Esophagus muscularis mucosa (tissue), 4 donors: ENCODE results near the gene EGR4.

Experiments
- CTCF ChIP-seq, 3 experiments: fragments of 200-600 bp in 2 of 3; fragments of 450-650 bp in 1 of 3; sonication (generic) in 2 of 3; IDR thresholded peaks; one replicate each; pipeline ENCODE4 v1.5.1; 2017 to 2019; ENCODE audit warnings: antibody characterized with exemption in 3 of 3, mild to moderate bottlenecking in 2 of 3, moderate library complexity in 1 of 3
- EP300 ChIP-seq: sonication (generic); formaldehyde crosslinking; IDR thresholded peaks from one replicate; pipeline ENCODE4 v1.6.1; 2017; ENCODE audit warnings: antibody characterized with exemption
- POLR2AphosphoS5 ChIP-seq, 2 donors: sonication (generic); formaldehyde crosslinking; IDR thresholded peaks; one replicate each; pipeline ENCODE4 v1.6.1; 2017; ENCODE audit warnings: antibody characterized with exemption in 2 of 2

- no peak for TF ChIP-seq EP300
- no peak for TF ChIP-seq CTCF (IDR thresholded peaks at IDR 0.05)
- TF ChIP-seq POLR2AphosphoS5 (IDR thresholded peaks at IDR 0.05) = no peak
Observed at GRCh38 chr2:73337828-73338227, 44.5 kb upstream of the EGR4 start.
